HepG2 (cell line): Measurements from ENCODE around the gene LOX. TPM values are rescaled to one million over a fixed set of nuclear protein-coding genes. Genes with fewer than 3 reads are reported as not detected.

Experiments used
- EEA1 ChIP-seq: sonication (generic); formaldehyde crosslinking; IDR thresholded peaks from 2 replicates; pipeline ENCODE4 v1.5.1; 2020; ENCODE audit warnings: mild to moderate bottlenecking, missing genetic modification reagents, borderline replicate concordance
- EED ChIP-seq: sonication (generic); formaldehyde crosslinking; IDR thresholded peaks from 2 replicates; pipeline ENCODE4 v1.5.0; 2020; ENCODE audit warnings: mild to moderate bottlenecking, missing genetic modification reagents
- GRHL1 ChIP-seq: sonication (generic); formaldehyde crosslinking; conservative IDR thresholded peaks from 2 replicates; pipeline ENCODE4 v1.8.0; 2022; ENCODE audit warnings: missing genetic modification reagents
- KAT7 ChIP-seq: IDR thresholded peaks from 2 replicates; pipeline ENCODE4 v1.6.1; 2018; ENCODE audit warnings: borderline replicate concordance, missing compliant biosample characterization
- LRRFIP1 ChIP-seq: sonication (generic); formaldehyde crosslinking; conservative IDR thresholded peaks from 2 replicates; pipeline ENCODE4 v1.4.0; 2020; ENCODE audit warnings: missing genetic modification reagents
- MAZ ChIP-seq, 2 experiments: sonication (generic) in 1 of 2; formaldehyde crosslinking in 1 of 2; IDR thresholded peaks; 2 replicates each; pipeline versions ENCODE4 v1.5.0 to v1.6.1; 2012 to 2020; ENCODE audit warnings: low read depth in 2 of 2, mild to moderate bottlenecking in 2 of 2, borderline replicate concordance in 1 of 2, improper control_type of control experiment in 1 of 2, low read length in 1 of 2, missing genetic modification reagents in 1 of 2, moderate library complexity in 1 of 2
- ONECUT2 ChIP-seq: sonication (generic); formaldehyde crosslinking; IDR thresholded peaks from 2 replicates; pipeline ENCODE4 v1.4.0; 2020; ENCODE audit warnings: missing genetic modification reagents
- RFX1 ChIP-seq: fragments of 450-650 bp; IDR thresholded peaks from 2 replicates; pipeline ENCODE4 v1.6.1; 2017
- RFX5 ChIP-seq: IDR thresholded peaks from 2 replicates; pipeline ENCODE4 v1.6.1; 2011; ENCODE audit warnings: low read depth, low read length, improper control_type of control experiment
- SNAPC2 ChIP-seq: sonication (generic); formaldehyde crosslinking; IDR thresholded peaks from 2 replicates; pipeline ENCODE4 v1.8.1; 2022; ENCODE audit warnings: mild to moderate bottlenecking, missing genetic modification reagents
- ZNF776 ChIP-seq: sonication (generic); formaldehyde crosslinking; IDR thresholded peaks from 2 replicates; pipeline ENCODE4 v1.4.0; 2020; ENCODE audit warnings: mild to moderate bottlenecking, missing genetic modification reagents
- ZNF878 ChIP-seq: sonication (generic); formaldehyde crosslinking; IDR thresholded peaks from 2 replicates; pipeline ENCODE4 v1.8.1; 2023; ENCODE audit warnings: mild to moderate bottlenecking, missing genetic modification reagents, moderate library complexity
- polyA plus RNA-seq, 8 experiments: library from polyadenylated mRNA; depleted of rRNA in 3 of 8; stranded (reverse) in 7 of 8; unstranded in 1 of 8; fragments of >200 nt; fragmentation: Illumina TruSeq in 4 of 8; extraction: Trizol in 4 of 8; gene quantifications; 2 replicates each; pipeline versions ENCODE4 v1.2.1 to v1.2.3, GENCODE V29; 2011 to 2016; ENCODE audit warnings: low read depth in 4 of 8, missing spikeins in 1 of 8, mixed read lengths in 1 of 8; ENCODE audit not compliant: insufficient read depth in 1 of 8
- total RNA-seq, 5 experiments: library from RNA; depleted of rRNA; stranded (reverse); fragments of >200 nt; fragmentation: Illumina TruSeq; extraction: Trizol; gene quantifications; 2 replicates each; pipeline ENCODE4 v1.2.3, GENCODE V29; 2016; ENCODE audit warnings: low read depth in 1 of 5
- TF ChIP-seq, protein P1 (sequence below): sonication (generic); formaldehyde crosslinking; IDR thresholded peaks from 2 replicates; pipeline ENCODE4 v1.5.1; 2020; ENCODE audit warnings: missing genetic modification reagents, mild to moderate bottlenecking, borderline replicate concordance
- TF ChIP-seq, protein P2 (sequence below): sonication (generic); formaldehyde crosslinking; IDR thresholded peaks from 2 replicates; pipeline ENCODE4 v1.8.1; 2022; ENCODE audit warnings: mild to moderate bottlenecking, missing genetic modification reagents
- TF ChIP-seq, protein P3 (sequence below): sonication (generic); formaldehyde crosslinking; IDR thresholded peaks from 2 replicates; pipeline ENCODE4 v1.4.0; 2020; ENCODE audit warnings: missing genetic modification reagents
- TF ChIP-seq, protein P4 (sequence below): sonication (generic); formaldehyde crosslinking; IDR thresholded peaks from 2 replicates; pipeline ENCODE4 v1.8.1; 2023; ENCODE audit warnings: missing genetic modification reagents, inconsistent platforms, borderline replicate concordance

The LOX gene
- total and polyA plus RNA-seq, 2 of the 13 experiments (the other 11 are each of a cell fraction or from before 2014, with no cell fraction given) = 0.73 to 173 TPM

- 0 out of 2 replicates have a peak, but pooled peaks have one; percentile 1 for TF ChIP-seq KAT7 (CRISPR knock-in tag)
- TF ChIP-seq RFX1 = no peak
- no peak for TF ChIP-seq EED
- TF ChIP-seq ONECUT2 (CRISPR knock-in tag) = no peak
- TF ChIP-seq, protein P1, sequence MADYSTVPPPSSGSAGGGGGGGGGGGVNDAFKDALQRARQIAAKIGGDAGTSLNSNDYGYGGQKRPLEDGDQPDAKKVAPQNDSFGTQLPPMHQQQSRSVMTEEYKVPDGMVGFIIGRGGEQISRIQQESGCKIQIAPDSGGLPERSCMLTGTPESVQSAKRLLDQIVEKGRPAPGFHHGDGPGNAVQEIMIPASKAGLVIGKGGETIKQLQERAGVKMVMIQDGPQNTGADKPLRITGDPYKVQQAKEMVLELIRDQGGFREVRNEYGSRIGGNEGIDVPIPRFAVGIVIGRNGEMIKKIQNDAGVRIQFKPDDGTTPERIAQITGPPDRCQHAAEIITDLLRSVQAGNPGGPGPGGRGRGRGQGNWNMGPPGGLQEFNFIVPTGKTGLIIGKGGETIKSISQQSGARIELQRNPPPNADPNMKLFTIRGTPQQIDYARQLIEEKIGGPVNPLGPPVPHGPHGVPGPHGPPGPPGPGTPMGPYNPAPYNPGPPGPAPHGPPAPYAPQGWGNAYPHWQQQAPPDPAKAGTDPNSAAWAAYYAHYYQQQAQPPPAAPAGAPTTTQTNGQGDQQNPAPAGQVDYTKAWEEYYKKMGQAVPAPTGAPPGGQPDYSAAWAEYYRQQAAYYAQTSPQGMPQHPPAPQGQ (CRISPR knock-in tag) = no peak
- no peak for TF ChIP-seq EEA1 (CRISPR knock-in tag)
- no peak for TF ChIP-seq LRRFIP1 (CRISPR knock-in tag)
- TF ChIP-seq, protein P2, sequence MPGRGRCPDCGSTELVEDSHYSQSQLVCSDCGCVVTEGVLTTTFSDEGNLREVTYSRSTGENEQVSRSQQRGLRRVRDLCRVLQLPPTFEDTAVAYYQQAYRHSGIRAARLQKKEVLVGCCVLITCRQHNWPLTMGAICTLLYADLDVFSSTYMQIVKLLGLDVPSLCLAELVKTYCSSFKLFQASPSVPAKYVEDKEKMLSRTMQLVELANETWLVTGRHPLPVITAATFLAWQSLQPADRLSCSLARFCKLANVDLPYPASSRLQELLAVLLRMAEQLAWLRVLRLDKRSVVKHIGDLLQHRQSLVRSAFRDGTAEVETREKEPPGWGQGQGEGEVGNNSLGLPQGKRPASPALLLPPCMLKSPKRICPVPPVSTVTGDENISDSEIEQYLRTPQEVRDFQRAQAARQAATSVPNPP (CRISPR knock-in tag) = no peak
- no peak for TF ChIP-seq MAZ (IDR thresholded peaks at IDR 0.05; ENCODE audit: borderline replicate concordance, low read depth, low read length)
- no peak; the same call in 1 of the 2 replicates for TF ChIP-seq MAZ (CRISPR knock-in tag; IDR thresholded peaks at IDR 0.05; ENCODE audit: low read depth)
- no peak for TF ChIP-seq GRHL1
- TF ChIP-seq, protein P3, sequence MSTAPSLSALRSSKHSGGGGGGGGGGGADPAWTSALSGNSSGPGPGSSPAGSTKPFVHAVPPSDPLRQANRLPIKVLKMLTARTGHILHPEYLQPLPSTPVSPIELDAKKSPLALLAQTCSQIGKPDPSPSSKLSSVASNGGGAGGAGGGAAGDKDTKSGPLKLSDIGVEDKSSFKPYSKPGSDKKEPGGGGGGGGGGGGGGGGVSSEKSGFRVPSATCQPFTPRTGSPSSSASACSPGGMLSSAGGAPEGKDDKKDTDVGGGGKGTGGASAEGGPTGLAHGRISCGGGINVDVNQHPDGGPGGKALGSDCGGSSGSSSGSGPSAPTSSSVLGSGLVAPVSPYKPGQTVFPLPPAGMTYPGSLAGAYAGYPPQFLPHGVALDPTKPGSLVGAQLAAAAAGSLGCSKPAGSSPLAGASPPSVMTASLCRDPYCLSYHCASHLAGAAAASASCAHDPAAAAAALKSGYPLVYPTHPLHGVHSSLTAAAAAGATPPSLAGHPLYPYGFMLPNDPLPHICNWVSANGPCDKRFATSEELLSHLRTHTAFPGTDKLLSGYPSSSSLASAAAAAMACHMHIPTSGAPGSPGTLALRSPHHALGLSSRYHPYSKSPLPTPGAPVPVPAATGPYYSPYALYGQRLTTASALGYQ (CRISPR knock-in tag) = no peak
- no peak for TF ChIP-seq SNAPC2
- TF ChIP-seq ZNF878 (CRISPR knock-in tag) = no peak
- TF ChIP-seq RFX5 = no peak
- TF ChIP-seq ZNF776 (CRISPR knock-in tag) = no peak
- TF ChIP-seq, protein P4, sequence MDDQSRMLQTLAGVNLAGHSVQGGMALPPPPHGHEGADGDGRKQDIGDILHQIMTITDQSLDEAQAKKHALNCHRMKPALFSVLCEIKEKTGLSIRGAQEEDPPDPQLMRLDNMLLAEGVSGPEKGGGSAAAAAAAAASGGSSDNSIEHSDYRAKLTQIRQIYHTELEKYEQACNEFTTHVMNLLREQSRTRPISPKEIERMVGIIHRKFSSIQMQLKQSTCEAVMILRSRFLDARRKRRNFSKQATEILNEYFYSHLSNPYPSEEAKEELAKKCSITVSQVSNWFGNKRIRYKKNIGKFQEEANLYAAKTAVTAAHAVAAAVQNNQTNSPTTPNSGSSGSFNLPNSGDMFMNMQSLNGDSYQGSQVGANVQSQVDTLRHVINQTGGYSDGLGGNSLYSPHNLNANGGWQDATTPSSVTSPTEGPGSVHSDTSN (CRISPR knock-in tag) = no peak
Observed at GRCh38 chr5:122078116-122079110, at the start of gene LOX (continued).
